Measurements from ENCODE around the gene ANKRD34A.

ANKRD34A gene

GRCh38 chr1:145957443-145958319 lies 6.7 kb downstream of the ANKRD34A start, which contains the start of gene LIX1L:
LIX1L (minus strand) TSS chr1:145958017; CDS start chr1:145957927, 90 bp downstream.
- no peaks in the 10 kb centered on the region for H3K36me3 ChIP-seq (replicated peaks in 1 of 2; ENCODE audit: control insufficient read depth in 2 of 2, insufficient read depth in 2 of 2, low read length in 2 of 2)
- peak within 1 kb of the TSS; percentile 59 for H3K4me2 ChIP-seq (ENCODE audit: insufficient read depth, low read length, poor library complexity, severe bottlenecking)
- peak within 1 kb of the TSS; percentile 78 for H2BK120ac ChIP-seq (ENCODE audit: low read depth, low read length)
- peak; percentile 94 for DNase-seq (ENCODE audit: low spot score)
- WGBS, 2 donors (ENCODE audit: extremely low coverage in 2 of 2, insufficient read length in 2 of 2, insufficient replicate concordance in 1 of 2): no CpG with 5 or more reads among the region's 60 CpGs
- peak within 1 kb of the TSS; percentile 83 for H2AFZ ChIP-seq (ENCODE audit: low read length)
- H3K4ac ChIP-seq (ENCODE audit: low read length): no peak within 1 kb of the TSS
- peak within 1 kb of the TSS; percentile 92 for H3K9ac ChIP-seq (ENCODE audit: low read depth, low read length, poor library complexity)
- no peak within 1 kb of the TSS for H4K8ac ChIP-seq (ENCODE audit: low read depth, low read length)
- peaks cover 0 to 37% (median 12%) of the 10 kb centered on the region in 3 experiments for H3K27me3 ChIP-seq (ENCODE audit: control insufficient read depth in 3 of 3, insufficient read depth in 3 of 3, low read depth in 1 of 3, low read length in 3 of 3)
- no peak within 1 kb of the TSS for H2BK5ac ChIP-seq (ENCODE audit: low read length)
- no peak within 1 kb of the TSS for H3K14ac ChIP-seq (ENCODE audit: low read length)
- no peak within 1 kb of the TSS for H4K91ac ChIP-seq (ENCODE audit: low read depth, low read length, poor library complexity)
- peak within 1 kb of the TSS; percentile 91 for H2BK15ac ChIP-seq (ENCODE audit: low read length)
- H3K9me3 ChIP-seq (replicated peaks in 1 of 2; ENCODE audit: control insufficient read depth in 2 of 2, insufficient read depth in 1 of 2, low read depth in 1 of 2, low read length in 2 of 2): peaks cover 0 to 4% of the 10 kb centered on the region in 2 donors
- peaks cover 9 to 41% of the 10 kb centered on the region in 2 donors for H3K4me1 ChIP-seq (ENCODE audit: control insufficient read depth in 2 of 2, insufficient read depth in 1 of 2, low read depth in 1 of 2, low read length in 2 of 2)
- H3K23ac ChIP-seq (ENCODE audit: low read depth, low read length, poor library complexity): no peak within 1 kb of the TSS
- no peak within 1 kb of the TSS for H2BK12ac ChIP-seq (ENCODE audit: low read length)
- H3K79me1 ChIP-seq (ENCODE audit: low read depth, low read length): no peaks in the 10 kb centered on the region
- peak within 1 kb of the TSS; percentile 85 to 91 for H3K4me3 ChIP-seq (ENCODE audit: low read length in 2 of 2)
- H2AK5ac ChIP-seq (ENCODE audit: low read depth, low read length): no peak within 1 kb of the TSS
- H3K18ac ChIP-seq (ENCODE audit: low read length): peak within 1 kb of the TSS; percentile 89
- no peak within 1 kb of the TSS for H3K27ac ChIP-seq (replicated peaks; ENCODE audit: low read length)

GRCh38 chr1:145956781-145957442 lies 7.5 kb downstream of the ANKRD34A start:
- Histone ChIP-seq H3K23ac (ENCODE audit: low read depth, low read length, poor library complexity) (no peak overlapping the region), H3K9ac (ENCODE audit: low read depth, low read length, poor library complexity) (no peak overlapping the region), H2BK12ac (ENCODE audit: low read length) (no peak overlapping the region), H3K27ac (replicated peaks; ENCODE audit: low read length) (no peak overlapping the region), H4K91ac (ENCODE audit: low read depth, low read length, poor library complexity) (no peak overlapping the region), H3K18ac (ENCODE audit: low read length) (no peak overlapping the region), H2BK5ac (ENCODE audit: low read length) (no peak overlapping the region), H3K79me1 (ENCODE audit: low read depth, low read length) (no peaks in the 10 kb centered on the region), H3K4me1 (ENCODE audit: control insufficient read depth in 2 of 2, insufficient read depth in 1 of 2, low read depth in 1 of 2, low read length in 2 of 2) (peaks cover 7 to 39% of the 10 kb centered on the region in 2 donors), H3K27me3 (ENCODE audit: control insufficient read depth in 3 of 3, insufficient read depth in 3 of 3, low read depth in 1 of 3, low read length in 3 of 3) (peaks cover 0 to 30% (median 10%) of the 10 kb centered on the region in 3 experiments), H2AK5ac (ENCODE audit: low read depth, low read length) (no peak overlapping the region), H3K36me3 (replicated peaks in 1 of 2; ENCODE audit: control insufficient read depth in 2 of 2, insufficient read depth in 2 of 2, low read length in 2 of 2) (no peaks in the 10 kb centered on the region), H2AFZ (ENCODE audit: low read length) (peak overlapping the region; percentile 83), H3K9me3 (replicated peaks in 1 of 2; ENCODE audit: control insufficient read depth in 2 of 2, insufficient read depth in 1 of 2, low read depth in 1 of 2, low read length in 2 of 2) (peaks cover 0 to 4% of the 10 kb centered on the region in 2 donors), H2BK120ac (ENCODE audit: low read depth, low read length) (no peak overlapping the region), H2BK15ac (ENCODE audit: low read length) (no peak overlapping the region), H3K4me2 (ENCODE audit: insufficient read depth, low read length, poor library complexity, severe bottlenecking) (peak overlapping the region; percentile 59), H3K14ac (ENCODE audit: low read length) (no peak overlapping the region), H4K8ac (ENCODE audit: low read depth, low read length) (no peak overlapping the region), H3K4me3 (ENCODE audit: low read length in 2 of 2) (peak overlapping the region; percentile 85 to 91), H3K4ac (ENCODE audit: low read length) (no peak overlapping the region)
- no peak for DNase-seq (ENCODE audit: low spot score)
- WGBS, 2 donors (ENCODE audit: extremely low coverage in 2 of 2, insufficient read length in 2 of 2, insufficient replicate concordance in 1 of 2): no CpG with 5 or more reads among the region's 3 CpGs

- Histone ChIP-seq H3K27ac (replicated peaks; ENCODE audit: low read length) (no peak overlapping the region), H2BK12ac (ENCODE audit: low read length) (no peak overlapping the region), H2AFZ (ENCODE audit: low read length) (no peak overlapping the region), H3K9ac (ENCODE audit: low read depth, low read length, poor library complexity) (no peak overlapping the region), H3K36me3 (replicated peaks in 1 of 2; ENCODE audit: control insufficient read depth in 2 of 2, insufficient read depth in 2 of 2, low read length in 2 of 2) (no peaks in the 10 kb centered on the region), H2BK120ac (ENCODE audit: low read depth, low read length) (no peak overlapping the region), H3K18ac (ENCODE audit: low read length) (no peak overlapping the region), H4K8ac (ENCODE audit: low read depth, low read length) (no peak overlapping the region), H3K79me1 (ENCODE audit: low read depth, low read length) (no peaks in the 10 kb centered on the region), H3K27me3 (ENCODE audit: control insufficient read depth in 3 of 3, insufficient read depth in 3 of 3, low read depth in 1 of 3, low read length in 3 of 3) (peaks cover 0 to 24% (median 7%) of the 10 kb centered on the region in 3 experiments), H3K4ac (ENCODE audit: low read length) (no peak overlapping the region), H3K23ac (ENCODE audit: low read depth, low read length, poor library complexity) (no peak overlapping the region), H3K4me1 (ENCODE audit: control insufficient read depth in 2 of 2, insufficient read depth in 1 of 2, low read depth in 1 of 2, low read length in 2 of 2) (peaks cover 6 to 37% of the 10 kb centered on the region in 2 donors), H3K4me3 (ENCODE audit: low read length in 2 of 2) (peak overlapping the region in 1 of 2 donors; percentile 85), H2AK5ac (ENCODE audit: low read depth, low read length) (no peak overlapping the region), H3K4me2 (ENCODE audit: insufficient read depth, low read length, poor library complexity, severe bottlenecking) (no peak overlapping the region), H3K14ac (ENCODE audit: low read length) (no peak overlapping the region), H3K9me3 (replicated peaks in 1 of 2; ENCODE audit: control insufficient read depth in 2 of 2, insufficient read depth in 1 of 2, low read depth in 1 of 2, low read length in 2 of 2) (peaks cover 0 to 4% of the 10 kb centered on the region in 2 donors), H2BK5ac (ENCODE audit: low read length) (no peak overlapping the region), H4K91ac (ENCODE audit: low read depth, low read length, poor library complexity) (no peak overlapping the region), H2BK15ac (ENCODE audit: low read length) (no peak overlapping the region)
- DNase-seq (ENCODE audit: low spot score): no peak
Measured at GRCh38 chr1:145956361-145956760, 8.0 kb downstream of the ANKRD34A start.

- H2AK5ac ChIP-seq (ENCODE audit: low read depth, low read length): no peak overlapping the region
- H4K91ac ChIP-seq (ENCODE audit: low read depth, low read length, poor library complexity): no peak overlapping the region
- no peak overlapping the region for H3K27ac ChIP-seq (replicated peaks; ENCODE audit: low read length)
- no peak overlapping the region for H3K4me2 ChIP-seq (ENCODE audit: insufficient read depth, low read length, poor library complexity, severe bottlenecking)
- H3K14ac ChIP-seq (ENCODE audit: low read length): no peak overlapping the region
- H3K27me3 ChIP-seq (ENCODE audit: control insufficient read depth in 3 of 3, insufficient read depth in 3 of 3, low read depth in 1 of 3, low read length in 3 of 3): peaks cover 0 to 18% (median 2%) of the 10 kb centered on the region in 3 experiments
- DNase-seq (ENCODE audit: low spot score): no peak
- no peak overlapping the region for H3K4me3 ChIP-seq (ENCODE audit: low read length in 2 of 2)
- no peak overlapping the region for H2BK12ac ChIP-seq (ENCODE audit: low read length)
- no peak overlapping the region for H3K4ac ChIP-seq (ENCODE audit: low read length)
- no CpG with 5 or more reads among the region's 2 CpGs for WGBS, 2 donors (ENCODE audit: extremely low coverage in 2 of 2, insufficient read length in 2 of 2, insufficient replicate concordance in 1 of 2)
- no peak overlapping the region for H2BK15ac ChIP-seq (ENCODE audit: low read length)
- no peak overlapping the region for H3K9ac ChIP-seq (ENCODE audit: low read depth, low read length, poor library complexity)
- H3K9me3 ChIP-seq (replicated peaks in 1 of 2; ENCODE audit: control insufficient read depth in 2 of 2, insufficient read depth in 1 of 2, low read depth in 1 of 2, low read length in 2 of 2): peaks cover 0 to 1% of the 10 kb centered on the region in 2 donors
- H3K79me1 ChIP-seq (ENCODE audit: low read depth, low read length): no peaks in the 10 kb centered on the region
- H3K36me3 ChIP-seq (replicated peaks in 1 of 2; ENCODE audit: control insufficient read depth in 2 of 2, insufficient read depth in 2 of 2, low read length in 2 of 2): peaks cover 0 to 2% of the 10 kb centered on the region in 2 donors
- no peak overlapping the region for H2BK5ac ChIP-seq (ENCODE audit: low read length)
- no peak overlapping the region for H2AFZ ChIP-seq (ENCODE audit: low read length)
- peaks cover 9 to 38% of the 10 kb centered on the region in 2 donors for H3K4me1 ChIP-seq (ENCODE audit: control insufficient read depth in 2 of 2, insufficient read depth in 1 of 2, low read depth in 1 of 2, low read length in 2 of 2)
- H4K8ac ChIP-seq (ENCODE audit: low read depth, low read length): no peak overlapping the region
- no peak overlapping the region for H3K23ac ChIP-seq (ENCODE audit: low read depth, low read length, poor library complexity)
- no peak overlapping the region for H3K18ac ChIP-seq (ENCODE audit: low read length)
- no peak overlapping the region for H2BK120ac ChIP-seq (ENCODE audit: low read depth, low read length)
Measured at GRCh38 chr1:145955436-145955835, 8.9 kb downstream of the ANKRD34A start.

All from neuronal stem cell (in vitro differentiated cells).